GM21529 (cell line): ENCODE data around the gene SH2D4B.

ENCODE experiments used
- ATAC-seq: cut with Tn5 transposase; IDR thresholded peaks from one replicate; pipeline ENCODE4 v1.9.1; 2021; ENCODE audit not compliant: unreplicated experiment

Gene SH2D4B

GRCh38 chr10:80537736-80538480, at the start of gene SH2D4B:
Gene SH2D4B (plus strand): TSS chr10:80537902. CDS start chr10:80538332, 430 bp downstream.
- ATAC-seq: no peak

GRCh38 chr10:80488539-80489066, 49.1 kb upstream of the SH2D4B start:
- ATAC-seq: no peak

- no peak for ATAC-seq
Observed at GRCh38 chr10:80489371-80490112, 48.2 kb upstream of the SH2D4B start.

GRCh38 chr10:80491251-80492102, 46.2 kb upstream of the SH2D4B start:
- no peak for ATAC-seq

- ATAC-seq: peak; percentile 37
Observed at GRCh38 chr10:80492848-80493521, 44.7 kb upstream of the SH2D4B start.

- ATAC-seq: peak; percentile 60
Observed at GRCh38 chr10:80493522-80494051, 44.1 kb upstream of the SH2D4B start.

- no peak for ATAC-seq
Observed at GRCh38 chr10:80496555-80497172, 41.0 kb upstream of the SH2D4B start.

- ATAC-seq: no peak
Observed at GRCh38 chr10:80497187-80498077, 40.3 kb upstream of the SH2D4B start.

- ATAC-seq: no peak
Observed at GRCh38 chr10:80498078-80498832, 39.4 kb upstream of the SH2D4B start.

- no peak for ATAC-seq
Observed at GRCh38 chr10:80498833-80499741, 38.6 kb upstream of the SH2D4B start.

- ATAC-seq: peak; percentile 63
Observed at GRCh38 chr10:80500572-80501380, 36.9 kb upstream of the SH2D4B start.

- ATAC-seq: no peak
Observed at GRCh38 chr10:80501381-80501912, 36.3 kb upstream of the SH2D4B start.

- no peak for ATAC-seq
Observed at GRCh38 chr10:80501913-80502521, 35.7 kb upstream of the SH2D4B start.

- no peak for ATAC-seq
Observed at GRCh38 chr10:80502621-80503583, 34.8 kb upstream of the SH2D4B start.
